ENCODE results near the gene IGFLR1.

DNA sequence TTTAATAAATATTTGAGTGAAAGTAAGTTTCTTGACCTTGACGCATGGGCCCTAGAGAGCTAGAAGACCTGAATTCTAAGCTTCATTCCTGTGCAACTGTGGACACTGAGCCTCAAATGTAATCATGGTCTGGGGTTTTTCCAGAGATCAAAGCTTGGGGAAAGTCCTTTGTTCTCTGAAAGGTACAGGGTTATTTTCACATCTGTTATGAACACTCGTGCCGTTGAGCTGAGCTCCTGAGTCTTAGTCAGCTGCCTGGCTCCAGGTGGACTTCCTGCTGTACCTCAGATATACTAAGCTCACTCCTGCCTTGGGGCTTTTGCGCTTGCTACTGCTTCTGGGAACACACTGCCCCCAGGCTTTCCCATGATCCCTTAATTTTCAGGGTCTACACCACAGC is 45.4 kb downstream of the IGFLR1 start:
- no peak for TF ChIP-seq FOXK2 (IDR thresholded peaks at IDR 0.05)
- no peak for TF ChIP-seq ARNT (IDR thresholded peaks at IDR 0.05)
- no peak for TF ChIP-seq SUZ12 (IDR thresholded peaks at IDR 0.05)
- no peak for TF ChIP-seq HDGF (IDR thresholded peaks at IDR 0.05; ENCODE audit: borderline replicate concordance)
- no peak for TF ChIP-seq FOXM1 (IDR thresholded peaks at IDR 0.05; ENCODE audit: borderline replicate concordance)
- TF ChIP-seq NFRKB (IDR thresholded peaks at IDR 0.05) = no peak
- TF ChIP-seq L3MBTL2 (conservative IDR thresholded peaks at IDR 0.05) = no peak
- TF ChIP-seq LEF1 (IDR thresholded peaks at IDR 0.05; ENCODE audit: borderline replicate concordance) = no peak
- TF ChIP-seq BHLHE40 (IDR thresholded peaks at IDR 0.05; ENCODE audit: borderline replicate concordance) = no peak
- TF ChIP-seq SP1 (IDR thresholded peaks at IDR 0.05) = no peak
- TF ChIP-seq CTBP1 (IDR thresholded peaks at IDR 0.05; ENCODE audit: borderline replicate concordance) = no peak
- TF ChIP-seq FOXA1 (IDR thresholded peaks at IDR 0.05) = no peak

All from HEK293T (cell line).